Endothelial cell of umbilical vein (primary cell): ENCODE results near the gene SLC6A16. TPM values are rescaled to one million over a fixed set of nuclear protein-coding genes. Genes with fewer than 3 reads are reported as not detected.
A peak's percentile ranks its signal among the peaks of the same experiment; 100 is the strongest.

Experiments used
- BruUV-seq: library from RNA; stranded (reverse); fragments of 400-500 nt; replicated peaks from 2 replicates; lab custom pipeline; 2021; lab: Mats Ljungman, UMichigan
- CTCF ChIA-PET: fragments of 300-600, 350-600 bp; sonication (Branson Sonifier 250); formaldehyde crosslinking; loops from one replicate; lab custom pipeline; 2021; ENCODE audit warnings: antibody characterized with exemption, inconsistent platforms; lab: Charles Lee
- POLR2A ChIA-PET: fragments of 300-600, 350-600 bp; sonication (Branson Sonifier 250); formaldehyde crosslinking; loops from one replicate; lab custom pipeline; 2021; ENCODE audit warnings: antibody characterized with exemption, inconsistent platforms; lab: Charles Lee
- DNase-seq: peaks from one replicate; pipeline ENCODE4 v3.0.0-alpha.2; 2011; ENCODE audit warnings: low read depth, low spot score
- FAIRE-seq: peaks from 2 replicates; lab custom pipeline; 2011; peaks lifted over from hg19 to GRCh38; lab: Jason Lieb, UNC
- H2AFZ ChIP-seq: 2 replicates; pipeline ENCODE4 v1.6.0; 2012; ENCODE audit warnings: low read depth, low read length, control low read depth, inconsistent platforms
- H3K27ac ChIP-seq: 2 replicates; pipeline ENCODE4 v1.5.1; 2011; ENCODE audit warnings: low read depth, mild to moderate bottlenecking, control low read depth, low read length, moderate library complexity; ENCODE audit not compliant: insufficient read depth
- H3K27me3 ChIP-seq, 2 experiments: 2 replicates each; pipeline versions ENCODE4 v1.6.0 to v1.6.1; 2011; ENCODE audit warnings: low read length in 2 of 2, mixed read lengths in 1 of 2; ENCODE audit not compliant: control insufficient read depth in 2 of 2, insufficient read depth in 2 of 2
- H3K36me3 ChIP-seq, 2 experiments: 2 replicates in 1 of 2; 3 replicates in 1 of 2; pipeline ENCODE4 v1.5.1; 2011; ENCODE audit warnings: low read length in 2 of 2, mild to moderate bottlenecking in 1 of 2, moderate library complexity in 1 of 2; ENCODE audit not compliant: control insufficient read depth in 2 of 2, insufficient read depth in 2 of 2; ENCODE audit errors: extremely low read depth in 1 of 2
- H3K4me1 ChIP-seq: 3 replicates; pipeline ENCODE4 v1.5.1; 2011; ENCODE audit warnings: mild to moderate bottlenecking, low read length; ENCODE audit not compliant: control insufficient read depth, insufficient read depth; ENCODE audit errors: extremely low read depth
- H3K4me2 ChIP-seq: 2 replicates; pipeline ENCODE4 v1.6.1; 2011; ENCODE audit warnings: low read length, control low read depth, mixed read lengths; ENCODE audit not compliant: insufficient read depth
- H3K4me3 ChIP-seq, 3 experiments: fragments of 200-600 bp in 1 of 3; sonication (generic), shearing (Covaris generic) in 1 of 3; replicated peaks in 1 of 3; 2 replicates each; pipeline ENCODE4 v1.5.1; 2011 to 2016; ENCODE audit warnings: control low read depth in 3 of 3, low read length in 3 of 3, mild to moderate bottlenecking in 2 of 3, inconsistent platforms in 1 of 3, low read depth in 1 of 3, moderate library complexity in 1 of 3; ENCODE audit not compliant: insufficient read depth in 1 of 3
- H3K79me2 ChIP-seq: 2 replicates; pipeline ENCODE4 v1.6.0; 2012; ENCODE audit warnings: low read length, inconsistent platforms; ENCODE audit not compliant: control insufficient read depth, insufficient read depth
- H3K9ac ChIP-seq: replicated peaks from 2 replicates; pipeline ENCODE3; 2011; ENCODE audit warnings: low read length, control low read depth; ENCODE audit not compliant: insufficient read depth; ENCODE audit errors: extremely low read depth
- H3K9me1 ChIP-seq: replicated peaks from 3 replicates; pipeline ENCODE4 v1.6.0; 2011; ENCODE audit warnings: mild to moderate bottlenecking, low read length; ENCODE audit not compliant: control insufficient read depth, insufficient read depth; ENCODE audit errors: extremely low read depth
- H3K9me3 ChIP-seq: replicated peaks from 2 replicates; pipeline ENCODE4 v1.5.1; 2012; ENCODE audit warnings: low read length, inconsistent platforms; ENCODE audit not compliant: control insufficient read depth, insufficient read depth
- H4K20me1 ChIP-seq: replicated peaks from 2 replicates; pipeline ENCODE3; 2011; ENCODE audit warnings: mild to moderate bottlenecking, low read length; ENCODE audit not compliant: control insufficient read depth, insufficient read depth; ENCODE audit errors: extremely low read depth
- CTCF ChIP-seq, 2 donors: IDR thresholded peaks; 1 replicate in 1 of 2; 2 replicates in 1 of 2; pipeline ENCODE4 v1.5.1; 2011; ENCODE audit warnings: low read length in 2 of 2, mild to moderate bottlenecking in 2 of 2, moderate library complexity in 2 of 2, control low read depth in 1 of 2, inconsistent platforms in 1 of 2, low read depth in 1 of 2; ENCODE audit not compliant: insufficient read depth in 1 of 2; ENCODE audit errors: extremely low read depth in 1 of 2
- EZH2 ChIP-seq: IDR thresholded peaks from 2 replicates; pipeline ENCODE4 v1.6.1; 2012; ENCODE audit warnings: borderline replicate concordance, low read depth, mild to moderate bottlenecking, moderate library complexity, low read length, inconsistent platforms; ENCODE audit not compliant: severe bottlenecking
- FOS ChIP-seq: IDR thresholded peaks from 2 replicates; pipeline ENCODE4 v1.6.1; 2011; ENCODE audit warnings: mild to moderate bottlenecking, low read length, moderate library complexity, borderline replicate concordance; ENCODE audit not compliant: insufficient read depth
- GATA2 ChIP-seq: IDR thresholded peaks from 2 replicates; pipeline ENCODE4 v1.7.0; 2011; ENCODE audit warnings: low read depth, mild to moderate bottlenecking, moderate library complexity, mixed read lengths, low read length; ENCODE audit not compliant: insufficient read length, insufficient read depth
- JUN ChIP-seq: IDR thresholded peaks from 2 replicates; pipeline ENCODE4 v1.6.1; 2011; ENCODE audit warnings: borderline replicate concordance, low read depth; ENCODE audit not compliant: insufficient read length, insufficient read depth
- MAX ChIP-seq: IDR thresholded peaks from 2 replicates; pipeline ENCODE4 v1.6.1; 2011; ENCODE audit not compliant: insufficient read depth, insufficient read length
- MYC ChIP-seq: IDR thresholded peaks from one replicate; pipeline ENCODE4 v1.6.1; 2011; ENCODE audit warnings: mild to moderate bottlenecking, low read depth, low read length
- POLR2A ChIP-seq: IDR thresholded peaks from 2 replicates; pipeline ENCODE4 v1.6.1; 2012; ENCODE audit warnings: low read depth, mild to moderate bottlenecking, control low read depth, low read length
- POLR2AphosphoS5 ChIP-seq: IDR thresholded peaks from 2 replicates; pipeline ENCODE4 v1.6.1; 2012; ENCODE audit warnings: low read depth, mild to moderate bottlenecking, control low read depth, low read length, moderate library complexity; ENCODE audit not compliant: insufficient read depth
- dilution Hi-C: fragments of 300-500 bp; cut with MboI; formaldehyde crosslinking; loops from one replicate; pipeline ENCODE4 v1.15.0; 2019; ENCODE audit warnings: low sequenced_read_pairs; ENCODE audit not compliant: extremely low pct_ligation_motif_present
- intact Hi-C: fragments of 100-400 bp; cut with micrococcal nuclease; formaldehyde crosslinking; loops from one replicate; pipeline ENCODE4 v1.10.0; 2022
- polyA plus RNA-seq, 4 experiments: library from polyadenylated mRNA; depleted of rRNA in 3 of 4; stranded (reverse) in 3 of 4; unstranded in 1 of 4; fragments of >200 nt; gene quantifications; 2 replicates each; pipeline versions ENCODE4 v1.2.1 to v1.2.3, GENCODE V29; 2011 to 2012; ENCODE audit warnings: missing spikeins in 1 of 4
- total RNA-seq: library from RNA; stranded (reverse); gene quantifications from 2 replicates; pipeline ENCODE4 v1.2.3, GENCODE V29; 2021

SLC6A16 gene
- total and polyA plus RNA-seq, 2 donors (not counting 3 experiments of a cell fraction or from before 2014, with no cell fraction given) = 1.1 to 1.6 TPM

- intact Hi-C loops = loop anchor here (10.0 kb wide), 1 partner anchor 1918 kb away; no protein-coding TSS in a partner anchor
- POLR2A ChIA-PET = no interaction called here
- no peak for TF ChIP-seq POLR2A
- no peak for TF ChIP-seq EZH2
- no peak for TF ChIP-seq MYC
- TF ChIP-seq GATA2 = no peak
- no peak for TF ChIP-seq MAX
- no peak for TF ChIP-seq FOS
- TF ChIP-seq POLR2AphosphoS5 = no peak
- TF ChIP-seq CTCF (IDR thresholded peaks at IDR 0.05; ENCODE audit: extremely low read depth in 1 of 2, insufficient read depth in 1 of 2, low read depth in 1 of 2, low read length in 2 of 2) = no peak
- TF ChIP-seq JUN = no peak
- H3K9ac ChIP-seq = no peak overlapping the region
- CTCF ChIA-PET = interaction anchor here (1.2 kb wide), 1 partner anchor 43 kb away, joined by 3 read pairs; no protein-coding TSS in a partner anchor
- H2AFZ ChIP-seq = no peak overlapping the region
- FAIRE-seq = no peak
- H3K79me2 ChIP-seq = no peaks in the 10 kb centered on the region
- H3K36me3 ChIP-seq = no peaks in the 10 kb centered on the region
- DNase-seq = peak; percentile 62
- no peak overlapping the region for H3K4me3 ChIP-seq
- no peaks in the 10 kb centered on the region for H3K9me3 ChIP-seq
- H3K4me2 ChIP-seq = no peak overlapping the region
- H3K27me3 ChIP-seq = no peaks in the 10 kb centered on the region
- dilution Hi-C loops = no loop called here
- no peaks in the 10 kb centered on the region for H3K9me1 ChIP-seq
- no TSS peak for BruUV-seq
- no peaks in the 10 kb centered on the region for H4K20me1 ChIP-seq
- no peak overlapping the region for H3K27ac ChIP-seq
- no peaks in the 10 kb centered on the region for H3K4me1 ChIP-seq
Measured at GRCh38 chr19:49256691-49257090, 68.3 kb downstream of the SLC6A16 start.
